ENCODE measurements around the gene ABCA1.

ABCA1 gene

GRCh38 chr9:104892701-104893100 is 35.3 kb downstream of the ABCA1 start:
- Histone ChIP-seq H2AK5ac (ENCODE audit: low read length) (no peak overlapping the region), H3K4ac (ENCODE audit: low read depth, low read length) (no peak overlapping the region), H4K91ac (ENCODE audit: low read depth, low read length) (no peak overlapping the region), H3K9ac (ENCODE audit: low read length) (no peak overlapping the region), H3K79me1 (ENCODE audit: low read length) (no peaks in the 10 kb centered on the region), H3K27me3 (ENCODE audit: insufficient read depth, low read length) (no peaks in the 10 kb centered on the region), H3K14ac (ENCODE audit: low read length) (no peak overlapping the region), H2BK120ac (ENCODE audit: insufficient read depth, low read length, poor library complexity) (no peak overlapping the region), H3K36me3 (ENCODE audit: control insufficient read depth in 1 of 2, insufficient read depth in 2 of 2, low read length in 2 of 2) (no peaks in the 10 kb centered on the region), H3K4me1 (ENCODE audit: control insufficient read depth in 1 of 2, insufficient read depth in 2 of 2, low read length in 2 of 2) (peaks cover 5 to 6% of the 10 kb centered on the region in 2 experiments), H3K27ac (ENCODE audit: low read depth, low read length) (no peak overlapping the region), H3K4me2 (ENCODE audit: low read length) (no peak overlapping the region), H4K8ac (ENCODE audit: low read depth, low read length) (no peak overlapping the region), H4K12ac (ENCODE audit: low read depth, low read length) (no peak overlapping the region), H2BK12ac (ENCODE audit: low read length) (no peak overlapping the region), H3K9me3 (ENCODE audit: insufficient read depth, low read depth, low read length) (peaks cover 2% of the 10 kb centered on the region), H3K4me3 (ENCODE audit: low read depth, low read length) (no peak overlapping the region), H2BK5ac (ENCODE audit: low read depth, low read length, poor library complexity) (no peak overlapping the region), H3K79me2 (ENCODE audit: control insufficient read depth, insufficient read depth, low read length, poor library complexity) (no peaks in the 10 kb centered on the region), H2AFZ (ENCODE audit: insufficient read depth, low read length, poor library complexity) (no peak overlapping the region), H3K18ac (ENCODE audit: low read length) (no peak overlapping the region), H3K23ac (ENCODE audit: low read length) (no peak overlapping the region)
- DNase-seq = no peak
- no CpG with 5 or more reads among the region's 1 CpG for WGBS (ENCODE audit: extremely low coverage, insufficient coverage, insufficient read length)

GRCh38 chr9:104890433-104890770 is 37.6 kb downstream of the ABCA1 start:
- Histone ChIP-seq H3K9me3 (ENCODE audit: insufficient read depth, low read depth, low read length) (peaks cover 2% of the 10 kb centered on the region), H4K8ac (ENCODE audit: low read depth, low read length) (no peak overlapping the region), H3K9ac (ENCODE audit: low read length) (no peak overlapping the region), H2AFZ (ENCODE audit: insufficient read depth, low read length, poor library complexity) (no peak overlapping the region), H3K36me3 (ENCODE audit: control insufficient read depth in 1 of 2, insufficient read depth in 2 of 2, low read length in 2 of 2) (no peaks in the 10 kb centered on the region), H2AK5ac (ENCODE audit: low read length) (no peak overlapping the region), H3K4me3 (ENCODE audit: low read depth, low read length) (no peak overlapping the region), H3K18ac (ENCODE audit: low read length) (no peak overlapping the region), H3K4ac (ENCODE audit: low read depth, low read length) (no peak overlapping the region), H2BK5ac (ENCODE audit: low read depth, low read length, poor library complexity) (no peak overlapping the region), H3K14ac (ENCODE audit: low read length) (no peak overlapping the region), H2BK12ac (ENCODE audit: low read length) (no peak overlapping the region), H4K12ac (ENCODE audit: low read depth, low read length) (no peak overlapping the region), H3K79me1 (ENCODE audit: low read length) (no peaks in the 10 kb centered on the region), H3K23ac (ENCODE audit: low read length) (no peak overlapping the region), H2BK120ac (ENCODE audit: insufficient read depth, low read length, poor library complexity) (no peak overlapping the region), H3K27ac (ENCODE audit: low read depth, low read length) (no peak overlapping the region), H3K4me1 (ENCODE audit: control insufficient read depth in 1 of 2, insufficient read depth in 2 of 2, low read length in 2 of 2) (peaks cover 5 to 6% of the 10 kb centered on the region in 2 experiments), H4K91ac (ENCODE audit: low read depth, low read length) (no peak overlapping the region), H3K79me2 (ENCODE audit: control insufficient read depth, insufficient read depth, low read length, poor library complexity) (no peaks in the 10 kb centered on the region), H3K4me2 (ENCODE audit: low read length) (no peak overlapping the region), H3K27me3 (ENCODE audit: insufficient read depth, low read length) (no peaks in the 10 kb centered on the region)
- WGBS (ENCODE audit: extremely low coverage, insufficient coverage, insufficient read length) = no CpG with 5 or more reads among the region's 9 CpGs
- DNase-seq = no peak

DNA sequence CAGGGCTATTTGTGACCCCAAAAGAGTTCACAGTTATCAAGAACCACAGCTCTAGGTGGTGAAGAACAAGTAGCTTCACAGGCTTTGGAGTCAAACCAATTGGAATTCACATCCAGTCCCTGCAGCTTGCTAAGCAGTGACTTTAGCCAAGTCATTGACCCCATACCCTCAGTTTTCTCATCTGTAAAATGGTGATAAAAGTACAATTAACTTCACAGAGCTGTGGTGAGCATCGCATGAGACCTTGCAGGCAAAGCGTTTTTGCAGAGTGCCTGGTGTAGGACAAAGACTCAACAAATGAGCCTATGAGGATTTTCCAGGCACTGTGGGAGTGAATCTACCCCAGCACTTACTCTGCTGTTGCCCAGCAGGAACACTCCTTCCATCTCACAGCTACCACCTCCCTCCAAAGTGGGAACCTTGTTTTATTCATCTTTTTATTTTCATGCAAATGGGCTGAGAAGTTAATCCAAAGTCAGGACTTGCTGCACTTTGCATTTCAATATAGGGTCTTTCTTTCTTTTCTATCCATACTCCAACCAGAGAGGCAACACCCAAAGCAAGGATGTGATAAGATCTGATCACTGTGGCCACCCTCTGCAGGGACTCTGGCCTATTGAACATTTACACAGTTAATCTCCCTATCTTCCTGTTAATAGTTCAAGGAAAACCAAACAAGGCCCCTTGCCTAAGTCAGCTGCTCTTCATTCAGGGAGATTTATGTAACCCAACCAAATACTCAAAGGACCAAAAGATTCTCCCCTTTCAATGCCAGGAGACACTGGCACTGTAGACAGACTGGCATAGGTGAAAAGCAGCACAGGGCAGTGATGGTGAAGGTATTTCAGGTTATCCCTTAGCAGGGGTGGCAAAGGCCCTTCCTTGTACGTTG is 41.9 kb downstream of the ABCA1 start:
- DNase-seq = no peak
- Histone ChIP-seq H3K79me2 (ENCODE audit: control insufficient read depth, insufficient read depth, low read length, poor library complexity) (peaks cover 2% of the 10 kb centered on the region), H3K9ac (ENCODE audit: low read length) (no peak overlapping the region), H2AFZ (ENCODE audit: insufficient read depth, low read length, poor library complexity) (no peak overlapping the region), H2BK5ac (ENCODE audit: low read depth, low read length, poor library complexity) (no peak overlapping the region), H3K9me3 (ENCODE audit: insufficient read depth, low read depth, low read length) (peaks cover 1% of the 10 kb centered on the region), H2BK12ac (ENCODE audit: low read length) (no peak overlapping the region), H2BK120ac (ENCODE audit: insufficient read depth, low read length, poor library complexity) (no peak overlapping the region), H3K4ac (ENCODE audit: low read depth, low read length) (no peak overlapping the region), H3K79me1 (ENCODE audit: low read length) (no peaks in the 10 kb centered on the region), H3K27ac (ENCODE audit: low read depth, low read length) (no peak overlapping the region), H3K14ac (ENCODE audit: low read length) (no peak overlapping the region), H3K4me1 (ENCODE audit: control insufficient read depth in 1 of 2, insufficient read depth in 2 of 2, low read length in 2 of 2) (peaks cover 5 to 6% of the 10 kb centered on the region in 2 experiments), H3K18ac (ENCODE audit: low read length) (no peak overlapping the region), H3K23ac (ENCODE audit: low read length) (no peak overlapping the region), H2AK5ac (ENCODE audit: low read length) (no peak overlapping the region), H4K91ac (ENCODE audit: low read depth, low read length) (no peak overlapping the region), H3K4me2 (ENCODE audit: low read length) (no peak overlapping the region), H4K12ac (ENCODE audit: low read depth, low read length) (no peak overlapping the region), H3K36me3 (ENCODE audit: control insufficient read depth in 1 of 2, insufficient read depth in 2 of 2, low read length in 2 of 2) (peaks cover 0 to 3% of the 10 kb centered on the region in 2 experiments), H3K27me3 (ENCODE audit: insufficient read depth, low read length) (no peaks in the 10 kb centered on the region), H4K8ac (ENCODE audit: low read depth, low read length) (no peak overlapping the region), H3K4me3 (ENCODE audit: low read depth, low read length) (no peak overlapping the region)
- no CpG with 5 or more reads among the region's 3 CpGs for WGBS (ENCODE audit: extremely low coverage, insufficient coverage, insufficient read length)

- H3K4me3 ChIP-seq (ENCODE audit: low read depth, low read length) = no peak overlapping the region
- H3K79me2 ChIP-seq (ENCODE audit: control insufficient read depth, insufficient read depth, low read length, poor library complexity) = peaks cover 2% of the 10 kb centered on the region
- no CpG with 5 or more reads among the region's 2 CpGs for WGBS (ENCODE audit: extremely low coverage, insufficient coverage, insufficient read length)
These were observed 44.8 kb downstream of the ABCA1 start for GRCh38 chr9:104883169-104883568.

More at GRCh38 chr9:104883169-104883568, 44.8 kb downstream of the ABCA1 start:
- no peak for DNase-seq
- H3K4ac ChIP-seq (ENCODE audit: low read depth, low read length) = no peak overlapping the region
- no peaks in the 10 kb centered on the region for H3K27me3 ChIP-seq (ENCODE audit: insufficient read depth, low read length)
- H4K8ac ChIP-seq (ENCODE audit: low read depth, low read length) = no peak overlapping the region
- no peak overlapping the region for H2BK5ac ChIP-seq (ENCODE audit: low read depth, low read length, poor library complexity)
- no peak overlapping the region for H3K9ac ChIP-seq (ENCODE audit: low read length)
- no peaks in the 10 kb centered on the region for H3K79me1 ChIP-seq (ENCODE audit: low read length)
- no peak overlapping the region for H3K18ac ChIP-seq (ENCODE audit: low read length)
- peaks cover 0 to 3% of the 10 kb centered on the region in 2 experiments for H3K36me3 ChIP-seq (ENCODE audit: control insufficient read depth in 1 of 2, insufficient read depth in 2 of 2, low read length in 2 of 2)
- no peak overlapping the region for H4K12ac ChIP-seq (ENCODE audit: low read depth, low read length)
- no peak overlapping the region for H4K91ac ChIP-seq (ENCODE audit: low read depth, low read length)
- H2BK12ac ChIP-seq (ENCODE audit: low read length) = no peak overlapping the region
- H2AFZ ChIP-seq (ENCODE audit: insufficient read depth, low read length, poor library complexity) = no peak overlapping the region
- no peak overlapping the region for H3K23ac ChIP-seq (ENCODE audit: low read length)
- no peaks in the 10 kb centered on the region for H3K4me1 ChIP-seq (ENCODE audit: control insufficient read depth in 1 of 2, insufficient read depth in 2 of 2, low read length in 2 of 2)
- H3K14ac ChIP-seq (ENCODE audit: low read length) = no peak overlapping the region
- no peak overlapping the region for H3K27ac ChIP-seq (ENCODE audit: low read depth, low read length)
- H3K9me3 ChIP-seq (ENCODE audit: insufficient read depth, low read depth, low read length) = peaks cover 1% of the 10 kb centered on the region
- H2AK5ac ChIP-seq (ENCODE audit: low read length) = no peak overlapping the region
- no peak overlapping the region for H3K4me2 ChIP-seq (ENCODE audit: low read length)
- H2BK120ac ChIP-seq (ENCODE audit: insufficient read depth, low read length, poor library complexity) = no peak overlapping the region

All from trophoblast cell (in vitro differentiated cells and primary cell).